ENCODE results near the gene TCL1B.

DNA sequence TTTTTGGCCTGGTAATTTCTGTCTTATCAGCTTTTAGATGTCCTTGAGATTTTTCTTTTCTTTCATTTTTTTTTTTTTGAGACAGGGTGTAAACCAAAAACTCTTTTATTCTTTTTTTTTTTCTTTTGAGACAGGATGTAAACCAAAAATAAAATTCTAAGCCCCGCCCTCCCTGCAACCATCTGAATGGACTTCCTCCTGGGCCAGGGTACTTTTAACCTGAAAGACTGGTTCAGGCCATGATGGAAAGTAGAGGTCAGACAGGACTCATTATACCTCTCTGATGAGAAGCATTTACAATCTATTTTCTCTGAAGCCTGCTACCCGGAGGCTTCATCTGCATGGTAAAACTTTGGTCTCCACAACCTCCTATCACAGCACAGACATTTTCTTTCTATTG is 33.5 kb upstream of the TCL1B start:
- TF ChIP-seq, protein P1, sequence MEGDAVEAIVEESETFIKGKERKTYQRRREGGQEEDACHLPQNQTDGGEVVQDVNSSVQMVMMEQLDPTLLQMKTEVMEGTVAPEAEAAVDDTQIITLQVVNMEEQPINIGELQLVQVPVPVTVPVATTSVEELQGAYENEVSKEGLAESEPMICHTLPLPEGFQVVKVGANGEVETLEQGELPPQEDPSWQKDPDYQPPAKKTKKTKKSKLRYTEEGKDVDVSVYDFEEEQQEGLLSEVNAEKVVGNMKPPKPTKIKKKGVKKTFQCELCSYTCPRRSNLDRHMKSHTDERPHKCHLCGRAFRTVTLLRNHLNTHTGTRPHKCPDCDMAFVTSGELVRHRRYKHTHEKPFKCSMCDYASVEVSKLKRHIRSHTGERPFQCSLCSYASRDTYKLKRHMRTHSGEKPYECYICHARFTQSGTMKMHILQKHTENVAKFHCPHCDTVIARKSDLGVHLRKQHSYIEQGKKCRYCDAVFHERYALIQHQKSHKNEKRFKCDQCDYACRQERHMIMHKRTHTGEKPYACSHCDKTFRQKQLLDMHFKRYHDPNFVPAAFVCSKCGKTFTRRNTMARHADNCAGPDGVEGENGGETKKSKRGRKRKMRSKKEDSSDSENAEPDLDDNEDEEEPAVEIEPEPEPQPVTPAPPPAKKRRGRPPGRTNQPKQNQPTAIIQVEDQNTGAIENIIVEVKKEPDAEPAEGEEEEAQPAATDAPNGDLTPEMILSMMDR (IDR thresholded peaks at IDR 0.05; ENCODE audit: insufficient read depth, low read length, poor library complexity, severe bottlenecking), result no peak
- TF ChIP-seq EZH2phosphoT487 (conservative IDR thresholded peaks at IDR 0.05; ENCODE audit: low read length), result no peak
